PC-3 (cell line): ENCODE data around the gene PTPRD.

Experiments
- EZH2 ChIP-seq: fragments of 300-600 bp; sonication (generic); IDR thresholded peaks from one replicate; pipeline ENCODE4 v1.6.1; 2017; ENCODE audit warnings: antibody characterized with exemption, mild to moderate bottlenecking, low read length; ENCODE audit not compliant: unreplicated experiment
- EZH2phosphoT487 ChIP-seq: fragments of 300-600 bp; sonication (generic); IDR thresholded peaks from 2 replicates; pipeline ENCODE4 v1.6.1; 2018; ENCODE audit warnings: mild to moderate bottlenecking, antibody characterized with exemption, low read length, borderline replicate concordance
- TF ChIP-seq, protein P1 (sequence below): fragments of 300-600 bp; sonication (generic); conservative IDR thresholded peaks from 2 replicates; pipeline ENCODE4 v1.5.1; 2017; ENCODE audit warnings: antibody characterized with exemption, low read depth, mild to moderate bottlenecking, low read length

DNA sequence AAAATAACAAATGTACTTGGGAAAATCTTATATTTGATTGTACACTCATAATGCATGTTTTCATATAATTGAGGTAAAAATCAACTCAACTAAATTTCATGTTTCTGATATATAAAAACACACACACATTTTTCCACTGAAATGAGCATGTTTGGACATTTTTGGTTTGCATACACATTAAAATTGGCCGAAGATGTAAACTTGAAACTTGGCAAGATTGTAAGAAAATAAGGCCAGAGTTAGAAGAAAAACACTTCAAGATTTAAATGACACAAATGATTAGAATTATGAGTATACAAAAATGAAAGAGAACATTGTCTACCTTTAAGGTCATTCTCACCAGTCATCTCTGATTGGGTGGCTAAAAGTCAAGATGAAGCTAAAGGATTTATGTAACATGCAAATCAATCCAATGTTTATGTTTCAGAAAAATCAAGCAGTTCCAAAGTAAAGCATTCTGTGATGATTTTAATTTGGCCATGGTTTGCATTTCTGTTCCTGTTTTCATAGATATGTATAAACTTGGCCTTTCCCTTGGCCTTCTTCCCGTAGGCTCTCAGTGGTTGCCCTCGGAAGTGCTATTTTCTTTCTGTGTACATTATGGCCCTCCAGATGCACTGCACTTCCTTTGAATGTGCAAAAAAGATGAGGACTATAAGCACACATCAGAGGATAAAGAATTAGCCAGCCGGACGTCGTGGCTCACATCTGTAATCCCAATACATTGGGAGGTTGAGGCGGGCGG, 1707.9 kb downstream of the PTPRD start:
- TF ChIP-seq, protein P1, sequence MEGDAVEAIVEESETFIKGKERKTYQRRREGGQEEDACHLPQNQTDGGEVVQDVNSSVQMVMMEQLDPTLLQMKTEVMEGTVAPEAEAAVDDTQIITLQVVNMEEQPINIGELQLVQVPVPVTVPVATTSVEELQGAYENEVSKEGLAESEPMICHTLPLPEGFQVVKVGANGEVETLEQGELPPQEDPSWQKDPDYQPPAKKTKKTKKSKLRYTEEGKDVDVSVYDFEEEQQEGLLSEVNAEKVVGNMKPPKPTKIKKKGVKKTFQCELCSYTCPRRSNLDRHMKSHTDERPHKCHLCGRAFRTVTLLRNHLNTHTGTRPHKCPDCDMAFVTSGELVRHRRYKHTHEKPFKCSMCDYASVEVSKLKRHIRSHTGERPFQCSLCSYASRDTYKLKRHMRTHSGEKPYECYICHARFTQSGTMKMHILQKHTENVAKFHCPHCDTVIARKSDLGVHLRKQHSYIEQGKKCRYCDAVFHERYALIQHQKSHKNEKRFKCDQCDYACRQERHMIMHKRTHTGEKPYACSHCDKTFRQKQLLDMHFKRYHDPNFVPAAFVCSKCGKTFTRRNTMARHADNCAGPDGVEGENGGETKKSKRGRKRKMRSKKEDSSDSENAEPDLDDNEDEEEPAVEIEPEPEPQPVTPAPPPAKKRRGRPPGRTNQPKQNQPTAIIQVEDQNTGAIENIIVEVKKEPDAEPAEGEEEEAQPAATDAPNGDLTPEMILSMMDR: no peak
- no peak for TF ChIP-seq EZH2phosphoT487
- no peak for TF ChIP-seq EZH2
